ENCODE results near the gene RLN2. TPM values are rescaled to one million over a fixed set of nuclear protein-coding genes. Genes with fewer than 3 reads are reported as not detected.

RLN2 gene
- total and polyA plus RNA-seq, 4 donors: 0.49 to 0.98 (median 0.83) TPM; not detected in 1

DNA sequence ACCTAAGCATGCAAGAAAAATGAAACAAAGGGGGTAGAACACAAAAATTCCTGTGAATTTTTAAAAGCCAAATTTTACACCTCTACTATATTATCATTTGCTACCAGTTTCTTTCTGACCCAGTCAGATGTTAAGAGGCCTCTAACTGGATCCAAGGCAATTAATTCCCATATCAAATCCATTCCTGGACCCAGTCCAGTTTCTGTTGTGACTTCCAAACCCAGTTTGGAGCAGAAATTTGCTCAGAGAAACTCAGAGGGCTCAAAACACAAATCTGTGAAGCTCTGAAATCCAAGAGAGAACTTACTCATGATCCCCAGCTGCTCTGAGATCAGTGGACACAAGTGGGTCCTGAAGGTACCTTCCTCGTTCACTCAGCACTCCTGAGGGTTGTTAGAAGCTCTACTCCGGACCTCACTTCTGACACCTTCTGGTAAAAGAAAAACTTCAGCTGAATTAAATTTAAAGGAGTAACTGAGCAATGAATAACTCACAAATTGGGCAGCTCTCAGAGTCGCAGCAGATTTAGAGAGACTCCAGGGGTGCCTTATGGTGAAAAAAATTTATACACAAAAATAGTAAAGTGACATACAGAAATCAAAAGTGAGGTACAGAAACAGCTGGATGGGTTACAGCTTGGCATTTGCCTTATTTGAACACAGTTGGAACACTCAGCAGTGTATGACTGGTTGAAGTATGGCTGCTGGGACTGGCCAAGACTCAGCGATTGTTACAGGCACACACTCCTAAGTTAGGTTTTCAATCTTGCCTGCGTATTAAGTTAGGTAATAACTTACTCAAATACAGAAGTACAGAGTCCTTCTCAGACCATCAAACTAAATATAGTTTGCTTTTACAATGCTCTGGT is 40.9 kb downstream of the RLN2 start:
- peak in 2 of 3 donors; percentile 1 to 8 for DNase-seq
- TF ChIP-seq, protein P1, sequence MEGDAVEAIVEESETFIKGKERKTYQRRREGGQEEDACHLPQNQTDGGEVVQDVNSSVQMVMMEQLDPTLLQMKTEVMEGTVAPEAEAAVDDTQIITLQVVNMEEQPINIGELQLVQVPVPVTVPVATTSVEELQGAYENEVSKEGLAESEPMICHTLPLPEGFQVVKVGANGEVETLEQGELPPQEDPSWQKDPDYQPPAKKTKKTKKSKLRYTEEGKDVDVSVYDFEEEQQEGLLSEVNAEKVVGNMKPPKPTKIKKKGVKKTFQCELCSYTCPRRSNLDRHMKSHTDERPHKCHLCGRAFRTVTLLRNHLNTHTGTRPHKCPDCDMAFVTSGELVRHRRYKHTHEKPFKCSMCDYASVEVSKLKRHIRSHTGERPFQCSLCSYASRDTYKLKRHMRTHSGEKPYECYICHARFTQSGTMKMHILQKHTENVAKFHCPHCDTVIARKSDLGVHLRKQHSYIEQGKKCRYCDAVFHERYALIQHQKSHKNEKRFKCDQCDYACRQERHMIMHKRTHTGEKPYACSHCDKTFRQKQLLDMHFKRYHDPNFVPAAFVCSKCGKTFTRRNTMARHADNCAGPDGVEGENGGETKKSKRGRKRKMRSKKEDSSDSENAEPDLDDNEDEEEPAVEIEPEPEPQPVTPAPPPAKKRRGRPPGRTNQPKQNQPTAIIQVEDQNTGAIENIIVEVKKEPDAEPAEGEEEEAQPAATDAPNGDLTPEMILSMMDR (IDR thresholded peaks at IDR 0.05; ENCODE audit: control extremely low read depth, extremely low read depth): no peak
- no peaks in the 10 kb centered on the region for H3K27me3 ChIP-seq (ENCODE audit: control insufficient read depth in 3 of 3, insufficient read depth in 3 of 3, low read length in 2 of 3)
- no peaks in the 10 kb centered on the region for H3K9me3 ChIP-seq (ENCODE audit: control insufficient read depth in 4 of 4, insufficient read depth in 3 of 4, low read length in 3 of 4)
- no peaks in the 10 kb centered on the region for H3K36me3 ChIP-seq (ENCODE audit: control insufficient read depth in 4 of 4, insufficient read depth in 4 of 4, low read length in 4 of 4)
- H3K9ac ChIP-seq (ENCODE audit: insufficient read depth in 1 of 2, low read length in 2 of 2): no peak overlapping the region
- no peak overlapping the region for H3K27ac ChIP-seq (ENCODE audit: low read depth in 1 of 2, low read length in 1 of 2)
- WGBS, 2 donors: 50 to 52% methylated on average over 5 of the region's 5 CpGs
- no peaks in the 10 kb centered on the region for H3K4me1 ChIP-seq (ENCODE audit: control insufficient read depth in 5 of 5, insufficient read depth in 5 of 5, low read length in 5 of 5)
- no peak for ATAC-seq (ENCODE audit: insufficient read depth, low FRiP score)
- no peak overlapping the region for H3K4me3 ChIP-seq

Small RNA genes within 50 kb of the gene (small RNA-seq; reads per million reads assigned to genes)
- not detected for gene HMGN2P31 (ENCODE audit: low replicate concordance)

Other genes with a start within 250 kb of the RLN2 start
- gene INSL6, start 119.1 kb downstream of the RLN2 start, total RNA-seq: not detected
- gene INSL6, start 119.1 kb downstream of the RLN2 start, polyA plus RNA-seq: not detected
- not detected for gene INSL4, start 73.3 kb downstream of the RLN2 start, total RNA-seq
- gene INSL4, start 73.3 kb downstream of the RLN2 start, polyA plus RNA-seq: not detected
- under 1 TPM in 1 of 2 donors, not detected in 1; 0.48 TPM for gene RLN1, start 35.2 kb upstream of the RLN2 start, total RNA-seq
- gene RLN1, start 35.2 kb upstream of the RLN2 start, polyA plus RNA-seq: under 1 TPM; 0.11 to 0.22 TPM
- 10 to 100 TPM; 11.7 to 27.0 TPM for gene PLGRKT, start 133.2 kb upstream of the RLN2 start, total RNA-seq
- gene PLGRKT, start 133.2 kb upstream of the RLN2 start, polyA plus RNA-seq: 10 to 100 TPM; 17.4 to 28.4 TPM
- gene CD274, start 145.8 kb upstream of the RLN2 start, total RNA-seq: 10 to 100 TPM in 1 of 2 donors, 1 to 10 TPM in 1; 5.9 to 13.2 TPM
- gene CD274, start 145.8 kb upstream of the RLN2 start, polyA plus RNA-seq: 10 to 100 TPM in 1 of 2 donors, 1 to 10 TPM in 1; 4.1 to 30.7 TPM
- 1 to 10 TPM; 1.8 to 6.7 TPM for gene PDCD1LG2, start 205.8 kb upstream of the RLN2 start, total RNA-seq
- gene PDCD1LG2, start 205.8 kb upstream of the RLN2 start, polyA plus RNA-seq: 1 to 10 TPM in 1 of 2 donors, under 1 TPM in 1; 0.87 to 4.3 TPM